OCI-M2 (cell line): ENCODE data around the gene FHIT.
"Not testable (repeated sequence)": the region's sequence is repeated elsewhere in the genome, so short reads cannot be mapped to it uniquely, and the experiment has no call there.

ENCODE experiments used
- DNase-seq: peaks from one replicate; lab custom pipeline; 2025; ENCODE audit not compliant: unreplicated experiment; lab: John Stamatoyannopoulos, UW

FHIT gene

GRCh38 chr3:61008153-61008997 is 242.9 kb downstream of the FHIT start:
- DNase-seq = no peak

- no peak for DNase-seq
Observed at GRCh38 chr3:61005591-61005990, 245.7 kb downstream of the FHIT start.

DNA sequence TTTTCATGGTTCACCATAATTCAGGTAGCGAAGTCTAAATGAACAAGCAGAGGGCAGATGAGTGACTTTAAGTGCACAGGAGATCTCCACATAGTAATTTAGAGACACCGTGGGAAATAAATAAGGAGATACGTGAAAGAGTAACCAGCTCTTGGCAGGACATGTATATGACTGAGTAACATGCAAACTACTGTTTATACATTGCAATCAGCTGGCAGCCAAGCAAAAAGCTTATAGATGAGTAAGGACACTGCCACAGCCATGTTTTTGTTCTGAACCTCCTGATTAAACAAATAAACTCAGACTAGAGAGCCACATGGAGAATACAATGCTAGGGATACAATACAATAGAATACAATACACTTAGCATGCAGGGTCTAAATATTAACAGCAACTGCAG is 252.4 kb downstream of the FHIT start:
- DNase-seq = no peak

DNA sequence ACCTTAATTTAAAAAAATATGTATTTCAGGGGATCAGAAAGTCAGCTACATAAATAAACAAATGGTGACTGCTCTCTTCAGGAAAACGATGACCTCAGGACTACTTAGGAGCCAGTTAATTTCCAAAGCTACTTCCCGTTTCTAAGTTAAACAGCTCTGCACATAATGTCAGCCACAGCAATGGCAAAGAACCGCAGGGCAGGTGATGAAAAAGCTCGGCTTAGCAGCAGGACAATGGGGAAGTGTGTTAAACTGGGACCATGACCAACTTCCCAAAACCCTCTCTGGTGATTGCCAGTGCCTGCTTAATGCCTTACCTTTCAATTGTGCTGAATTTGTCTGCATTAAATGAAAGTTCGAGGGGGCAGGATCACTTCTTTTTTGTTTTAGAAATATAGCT is 258.9 kb downstream of the FHIT start:
- no peak for DNase-seq

DNA sequence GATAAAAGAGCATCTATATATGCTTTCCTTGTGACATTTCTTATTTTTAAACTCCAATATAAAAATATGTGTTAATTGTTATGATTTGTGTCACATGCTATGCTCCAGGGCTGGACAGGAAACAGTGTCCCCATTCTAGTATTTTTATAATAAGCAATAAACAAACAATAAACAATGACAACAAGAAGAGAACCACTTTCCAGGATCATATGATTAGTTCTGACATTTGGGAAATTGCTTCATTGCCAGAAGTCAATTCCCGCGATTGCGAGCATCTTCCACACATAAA is 260.9 kb downstream of the FHIT start:
- DNase-seq = no peak

GRCh38 chr3:60989626-60990441 is 261.4 kb downstream of the FHIT start:
- peak; percentile 12 for DNase-seq

DNA sequence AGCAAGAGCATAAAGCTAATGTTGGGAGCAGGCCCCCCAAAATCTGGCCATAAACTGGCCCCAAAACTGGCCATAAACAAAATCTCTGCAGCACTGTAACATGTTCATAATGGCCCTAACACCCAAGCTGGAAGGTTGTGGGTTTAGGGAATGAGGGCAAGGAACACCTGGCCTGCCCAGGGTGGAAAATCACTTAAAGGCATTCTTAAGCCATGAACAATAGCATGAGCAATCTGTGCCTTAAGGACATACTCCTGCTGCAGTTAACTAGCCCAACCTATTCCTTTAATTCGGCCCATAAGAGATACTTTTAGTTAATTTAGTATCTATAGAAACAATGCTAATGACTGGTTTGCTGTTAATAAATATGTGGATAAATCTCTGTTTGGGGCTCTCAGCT is 264.1 kb downstream of the FHIT start:
- DNase-seq = not testable (repeated sequence)

DNA sequence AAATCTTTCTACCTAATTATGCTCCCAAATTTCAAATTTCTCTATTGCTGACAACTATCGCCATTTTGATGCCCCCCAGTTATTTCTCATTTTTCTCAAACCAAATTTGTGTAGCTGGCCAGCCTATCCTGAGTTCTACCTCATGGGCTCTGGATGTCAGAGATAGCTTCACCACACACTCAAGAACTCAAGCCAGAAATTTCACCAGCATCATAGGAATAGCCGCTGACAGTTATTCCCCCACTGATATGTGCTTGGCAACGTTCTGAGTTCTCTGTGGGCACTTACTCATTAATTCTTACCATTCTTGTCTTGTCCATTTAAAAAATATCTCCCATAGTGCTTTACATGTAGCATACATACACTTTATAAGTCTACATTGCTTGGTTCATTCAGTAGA is 264.7 kb downstream of the FHIT start:
- no peak for DNase-seq

- DNase-seq = no peak
Observed at GRCh38 chr3:60983906-60984305, 267.3 kb downstream of the FHIT start.

- no peak for DNase-seq
Observed at GRCh38 chr3:60980342-60980692, 270.9 kb downstream of the FHIT start.

- no peak for DNase-seq
Observed at GRCh38 chr3:60979461-60980341, 271.6 kb downstream of the FHIT start.

DNA sequence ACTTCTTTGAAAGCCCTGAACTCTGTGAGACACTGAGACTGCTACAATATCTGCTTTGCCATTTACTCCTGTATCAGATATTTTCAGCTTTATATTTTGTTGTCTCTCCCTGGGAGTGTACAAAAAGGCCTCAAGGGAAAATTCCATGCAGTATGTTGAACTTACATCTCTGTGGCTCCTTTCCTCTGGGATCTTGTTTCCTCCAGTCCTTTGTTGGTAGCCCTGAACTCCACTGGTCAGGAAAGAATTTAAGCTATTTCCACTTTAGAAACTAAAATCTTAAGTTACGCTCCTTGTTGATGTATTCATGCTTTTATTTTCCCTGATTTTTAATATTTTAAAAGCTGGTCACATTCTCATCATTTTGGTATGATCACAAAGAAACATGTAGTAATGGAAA is 277.9 kb downstream of the FHIT start:
- DNase-seq = no peak

- DNase-seq = no peak
Observed at GRCh38 chr3:60972599-60972998, 278.7 kb downstream of the FHIT start.

- no peak for DNase-seq
Observed at GRCh38 chr3:60970850-60971249, 280.4 kb downstream of the FHIT start.

GRCh38 chr3:60967141-60967540 is 284.1 kb downstream of the FHIT start:
- no peak for DNase-seq

- DNase-seq = no peak
Observed at GRCh38 chr3:60957541-60957940, 293.7 kb downstream of the FHIT start.

- no peak for DNase-seq
Observed at GRCh38 chr3:60956729-60957128, 294.5 kb downstream of the FHIT start.

DNA sequence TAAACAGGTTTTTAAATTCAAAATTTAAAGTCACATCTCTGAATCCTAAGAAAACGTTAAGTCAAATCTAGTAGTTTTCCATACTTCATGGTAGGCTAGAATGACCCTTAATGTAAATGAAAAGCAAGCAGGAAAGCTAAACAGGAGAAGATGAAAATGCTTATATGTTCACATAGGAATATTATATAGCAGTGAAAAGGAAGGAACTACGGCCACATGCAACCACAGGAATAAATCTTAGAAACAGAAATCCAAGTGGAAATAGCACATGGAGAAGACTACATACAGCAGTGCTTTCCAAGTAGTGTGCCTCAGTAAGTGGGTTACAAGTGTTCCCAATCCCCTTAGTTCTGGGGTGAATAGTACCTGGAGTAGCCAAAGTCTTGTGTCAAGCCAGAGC is 296.2 kb downstream of the FHIT start:
- DNase-seq = no peak

DNA sequence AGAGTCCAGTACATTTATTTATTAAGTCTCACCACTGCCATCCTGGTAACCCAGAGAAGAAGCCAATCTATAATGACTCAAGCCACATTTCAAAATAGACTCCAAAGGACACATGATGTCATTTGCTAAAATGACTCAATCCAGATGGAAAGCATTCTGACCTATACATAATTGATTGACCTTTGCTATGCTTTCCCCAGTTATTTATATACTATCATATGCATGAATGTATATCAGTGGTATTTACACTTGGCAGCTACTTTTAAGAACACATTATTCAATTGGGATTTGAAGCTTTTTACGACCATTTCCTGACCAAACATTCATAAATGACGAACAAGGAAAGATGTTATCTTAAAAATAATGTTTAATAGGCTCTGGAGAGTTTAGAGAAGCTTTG is 297.2 kb downstream of the FHIT start:
- DNase-seq = no peak

- no peak for DNase-seq
Observed at GRCh38 chr3:60953351-60953750, 297.9 kb downstream of the FHIT start.

DNA sequence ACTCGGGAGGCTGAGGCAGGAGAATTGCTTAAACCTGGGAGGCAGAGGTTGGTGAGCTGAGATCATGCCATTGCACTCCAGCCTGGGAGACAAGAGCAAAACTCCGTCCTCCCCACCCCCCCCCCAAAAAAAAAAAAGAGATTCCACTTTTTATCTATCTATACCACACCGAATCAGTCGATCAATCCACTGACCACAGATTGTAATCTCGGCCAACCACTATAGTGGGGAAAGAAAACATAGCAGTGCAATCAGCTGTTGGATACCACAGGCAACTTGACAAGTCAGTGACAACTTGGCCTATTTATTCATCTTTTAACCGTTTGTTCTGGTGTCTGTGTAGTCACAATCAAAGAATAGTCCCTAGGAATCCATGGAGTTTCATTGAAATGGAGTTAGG is 299.2 kb downstream of the FHIT start:
- no peak for DNase-seq

DNA sequence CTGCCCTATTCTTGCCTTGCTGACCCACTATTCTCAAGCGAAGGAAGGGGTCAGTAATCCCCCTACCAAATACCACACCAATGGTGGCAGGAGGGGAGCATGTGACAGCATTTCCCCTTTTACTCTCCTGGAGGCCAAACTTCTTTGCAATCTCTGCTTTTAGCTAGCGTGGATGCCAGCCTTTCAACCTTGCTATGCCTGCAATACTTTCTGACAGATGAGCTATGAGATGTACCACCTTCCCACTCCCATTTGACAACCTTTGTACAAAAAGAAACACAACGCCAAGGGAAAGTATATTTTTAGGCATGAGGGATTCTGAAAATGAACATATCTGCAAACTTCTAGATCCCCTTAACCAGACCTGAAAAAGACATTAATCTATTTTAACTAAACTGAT is 302.1 kb downstream of the FHIT start:
- DNase-seq = no peak
